AG08396 (cell line): ENCODE results near the gene ITPRID2.
"Not testable (repeated sequence)": the region's sequence is repeated elsewhere in the genome, so short reads cannot be mapped to it uniquely, and the experiment has no call there.

ENCODE experiments used
- DNase-seq: peaks from one replicate; pipeline ENCODE4 v3.0.0; 2012; ENCODE audit warnings: low spot score, mixed read lengths

Gene ITPRID2

DNA sequence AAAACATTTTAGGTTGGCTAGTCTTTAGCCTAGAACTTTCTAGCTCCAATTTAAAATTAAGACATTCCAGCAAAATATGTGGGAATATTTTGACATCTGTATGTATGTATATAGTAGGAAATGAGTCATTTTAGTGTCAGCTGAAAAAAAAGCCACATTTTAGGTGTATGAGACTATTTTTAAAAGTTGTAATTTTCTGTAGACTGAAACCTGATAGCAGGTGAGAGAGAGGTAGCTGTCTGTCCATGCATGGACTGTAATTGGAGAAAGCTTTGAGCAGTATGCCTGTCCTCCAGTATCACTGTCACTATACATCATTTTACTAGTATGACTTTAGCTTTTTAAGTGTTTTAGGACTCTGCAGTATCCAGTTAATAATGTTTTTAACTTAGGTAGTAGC lies 68.0 kb downstream of the ITPRID2 start:
- DNase-seq = no peak

DNA sequence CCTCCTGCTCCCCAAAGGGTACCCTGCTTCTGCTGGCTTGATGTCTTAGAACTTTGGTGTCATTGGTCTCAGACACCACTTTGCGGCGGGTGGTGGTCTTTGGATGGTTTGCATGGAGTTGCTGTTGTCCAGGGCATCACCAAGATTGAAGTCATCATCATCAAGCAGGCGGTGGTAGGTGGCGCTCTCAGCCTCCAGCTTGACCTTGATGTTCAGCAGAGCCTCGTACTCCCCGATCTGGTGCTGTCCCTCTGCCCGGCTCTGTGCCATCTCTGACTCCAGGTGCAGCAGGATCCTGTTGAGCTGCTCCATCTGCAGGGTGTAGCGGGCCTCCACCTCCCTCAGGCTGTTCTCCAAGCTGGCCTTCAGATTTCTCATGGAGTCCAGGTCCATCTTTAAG lies 69.6 kb downstream of the ITPRID2 start:
- DNase-seq = not testable (repeated sequence)

DNA sequence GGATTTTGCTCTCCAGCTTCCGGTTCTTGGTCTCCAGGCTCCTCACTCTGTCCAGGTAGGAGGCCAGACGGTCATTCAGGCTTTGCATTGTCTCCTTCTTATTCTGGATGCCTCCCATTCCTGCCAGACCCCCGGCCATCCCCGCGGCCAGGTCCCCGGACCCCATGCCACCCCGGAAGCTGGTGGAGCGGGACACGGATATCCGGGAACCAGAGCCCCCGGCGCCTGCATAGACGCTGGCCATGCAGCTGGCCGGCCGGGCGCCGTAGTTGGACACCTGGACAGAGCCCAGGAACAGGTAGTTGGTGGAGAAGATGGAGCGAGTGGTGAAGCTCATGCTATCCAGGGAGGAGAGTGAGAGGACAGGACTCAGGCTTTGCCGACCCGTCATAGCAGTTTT lies 70.6 kb downstream of the ITPRID2 start:
- DNase-seq = no peak

DNA sequence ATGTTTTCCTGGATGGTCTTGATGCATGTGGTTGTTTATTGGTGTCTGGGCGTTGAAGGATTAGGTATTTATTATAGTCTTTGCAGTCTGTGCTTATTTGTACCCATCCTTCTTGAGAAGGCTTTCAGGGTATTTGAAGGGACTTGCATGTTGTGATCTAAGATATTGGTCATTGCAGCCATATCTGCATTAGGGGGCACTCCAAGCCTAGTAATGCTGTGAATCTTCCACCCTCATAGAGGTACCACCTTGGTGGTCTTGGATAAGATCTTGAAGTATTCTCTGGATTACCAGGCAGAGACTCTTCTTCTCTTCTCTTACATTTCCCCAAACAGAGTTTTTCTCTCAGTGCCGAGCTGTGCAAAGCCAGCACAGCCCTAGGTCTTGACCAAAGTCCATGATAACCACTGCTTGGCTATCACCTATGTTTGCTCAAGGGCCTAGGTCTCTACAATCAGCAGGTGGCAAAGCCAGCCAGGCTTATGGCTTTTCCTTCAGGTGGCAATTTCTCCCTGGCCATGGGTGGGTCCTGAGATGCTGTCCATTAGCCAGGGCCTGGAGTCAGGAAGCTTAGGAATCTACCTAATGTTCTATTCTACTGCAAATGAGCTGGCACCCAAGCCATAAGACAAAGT lies 78.7 kb downstream of the ITPRID2 start:
- no peak for DNase-seq

DNA sequence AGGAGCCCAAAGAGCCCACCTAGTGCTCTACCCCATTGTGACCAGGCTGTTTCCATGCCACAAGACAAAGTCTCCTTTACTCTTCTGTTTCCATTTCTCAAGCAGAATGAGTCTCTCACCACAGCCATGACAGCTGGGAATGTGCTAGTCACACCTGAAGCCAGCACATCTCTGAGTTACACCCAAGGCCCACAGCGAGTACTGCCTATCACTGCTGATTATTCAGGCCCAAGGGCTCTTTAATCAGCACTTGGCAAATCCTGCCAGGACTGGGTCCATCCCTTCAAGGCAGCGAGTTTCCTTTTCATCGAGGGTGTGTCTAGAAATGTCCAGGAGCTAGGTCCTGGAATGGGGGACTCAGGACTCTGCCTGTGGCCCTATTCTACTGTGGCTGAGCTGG lies 79.5 kb downstream of the ITPRID2 start:
- no peak for DNase-seq

DNA sequence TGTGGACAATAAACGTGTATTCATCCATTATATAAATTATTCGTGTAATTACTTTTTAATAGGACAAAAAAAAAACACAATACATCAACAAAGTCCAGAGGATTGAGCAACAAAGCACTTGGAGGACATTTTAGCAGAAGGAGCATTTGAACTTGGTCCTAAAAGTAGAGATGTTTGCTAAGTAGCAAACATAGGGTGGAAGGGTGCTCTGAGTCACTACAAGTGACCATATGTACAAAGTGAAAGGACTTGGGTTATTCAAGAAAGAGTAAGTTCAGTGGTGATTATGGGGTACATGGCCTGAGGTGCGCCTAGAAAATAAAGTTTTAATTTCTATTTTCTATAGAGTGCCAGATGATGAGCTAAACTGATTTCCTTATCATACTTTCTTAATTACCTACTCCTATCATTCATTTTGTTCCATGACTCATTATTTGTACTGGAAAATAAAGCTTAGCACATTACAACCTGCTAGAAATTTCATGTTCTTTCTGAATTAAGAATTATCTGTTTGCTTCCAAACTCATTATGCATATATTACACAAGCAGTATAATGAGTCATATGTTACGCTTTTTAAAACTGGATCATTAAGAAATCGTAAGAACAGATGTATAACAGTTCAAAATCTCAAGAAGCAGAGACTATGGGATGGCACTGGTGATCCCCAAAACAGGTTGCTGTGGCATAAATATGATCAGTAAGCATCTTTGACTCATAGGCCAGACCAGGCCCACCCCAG lies 81.1 kb downstream of the ITPRID2 start:
- no peak for DNase-seq

DNA sequence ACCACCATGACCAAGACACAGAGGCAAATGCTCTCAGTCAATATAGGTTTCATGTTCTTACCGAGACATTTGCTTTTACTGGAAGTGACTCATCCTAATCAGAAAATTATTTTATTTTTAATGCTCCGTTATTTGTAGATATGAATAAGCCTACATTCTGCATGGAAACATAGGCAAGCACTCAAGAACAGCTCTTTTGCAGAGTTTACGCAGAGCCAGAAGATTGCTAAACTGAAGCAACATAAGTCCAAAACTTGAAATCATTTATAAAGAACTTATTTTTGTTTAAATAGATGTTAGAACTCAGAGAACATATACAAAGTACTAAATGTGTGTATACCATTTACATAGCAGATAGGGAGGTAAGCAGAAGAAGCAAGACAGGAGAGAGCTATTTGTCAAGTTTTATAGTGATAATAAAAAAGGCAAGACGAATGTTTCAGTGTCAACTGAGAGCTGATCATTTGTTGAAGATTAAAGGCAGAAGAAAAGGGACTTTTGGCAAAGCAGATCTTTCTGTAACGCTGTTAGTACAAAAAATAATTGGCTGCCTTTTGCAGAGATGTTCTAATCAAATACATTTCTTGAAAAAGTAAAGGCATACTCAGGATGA lies 81.7 kb downstream of the ITPRID2 start:
- DNase-seq = no peak

DNA sequence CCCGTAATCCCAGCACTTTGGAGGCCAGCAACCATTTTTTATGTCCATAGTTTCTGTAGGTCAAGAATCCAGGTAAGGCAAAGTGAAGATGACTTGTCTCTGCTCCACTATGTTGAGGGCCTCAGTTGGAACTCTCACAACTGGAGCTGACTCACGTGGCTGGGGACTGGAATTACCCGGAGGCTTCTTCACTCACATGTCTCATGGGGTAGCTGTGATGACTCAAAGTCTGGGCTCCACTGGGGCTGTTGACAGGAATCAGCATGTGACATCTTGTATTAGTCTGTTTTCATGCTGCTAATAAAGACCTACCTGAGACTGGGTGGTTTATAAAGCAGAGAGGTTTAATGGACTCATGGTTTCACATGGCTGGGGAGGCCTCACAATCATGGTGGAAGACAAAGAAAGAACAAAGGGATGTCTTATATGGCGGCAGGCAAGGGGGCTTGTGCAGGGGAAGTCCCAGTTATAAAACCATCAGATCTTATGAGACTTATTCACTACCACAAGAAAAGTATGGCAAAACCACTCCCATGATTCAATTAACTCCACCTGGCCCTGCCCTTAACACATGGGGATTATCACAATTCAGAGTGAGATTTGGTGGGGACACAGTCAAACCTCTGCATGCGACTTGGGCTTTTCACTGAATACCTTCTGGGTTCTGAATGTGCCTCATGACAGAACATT lies 86.3 kb downstream of the ITPRID2 start:
- peak; percentile 39 for DNase-seq

DNA sequence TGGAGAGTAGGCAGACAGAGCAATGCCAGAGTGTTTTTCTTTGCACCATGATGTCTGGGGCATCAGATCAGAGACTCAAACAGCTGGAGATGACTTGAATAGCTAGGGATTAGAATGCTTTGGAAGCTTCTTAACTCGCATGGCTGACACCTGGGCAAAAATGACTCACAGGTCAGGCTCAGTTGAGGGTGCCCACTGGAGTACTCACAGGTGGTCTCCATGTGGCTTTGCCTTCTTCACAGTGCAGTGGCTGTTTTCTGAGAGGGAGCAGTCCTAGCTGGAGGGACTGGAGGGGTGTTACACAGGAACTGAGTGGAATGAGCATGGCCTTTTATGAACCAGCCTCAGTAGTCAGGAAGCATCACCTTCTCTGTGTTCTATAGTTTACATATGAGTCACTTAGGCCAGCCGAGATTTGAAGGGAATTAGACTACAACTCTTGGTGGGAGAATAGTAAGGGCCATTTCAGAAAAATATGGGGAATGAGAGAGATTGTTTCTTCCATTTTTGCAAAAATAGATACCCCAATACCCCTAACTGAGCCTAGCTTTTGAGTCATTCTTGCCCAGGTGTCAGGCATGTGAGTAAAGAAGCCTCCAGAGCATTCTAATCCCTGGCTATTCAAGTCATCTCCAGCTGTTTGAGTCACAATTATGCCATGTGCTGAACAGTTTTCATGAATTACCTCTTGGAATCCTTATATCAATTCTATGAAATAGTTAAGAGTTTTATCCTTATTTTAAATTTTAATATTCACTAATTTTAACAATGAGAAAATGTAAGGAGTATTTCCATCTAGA lies 87.0 kb downstream of the ITPRID2 start:
- DNase-seq = no peak
